ENCODE data around the gene RAB23.

The RAB23 gene

DNA sequence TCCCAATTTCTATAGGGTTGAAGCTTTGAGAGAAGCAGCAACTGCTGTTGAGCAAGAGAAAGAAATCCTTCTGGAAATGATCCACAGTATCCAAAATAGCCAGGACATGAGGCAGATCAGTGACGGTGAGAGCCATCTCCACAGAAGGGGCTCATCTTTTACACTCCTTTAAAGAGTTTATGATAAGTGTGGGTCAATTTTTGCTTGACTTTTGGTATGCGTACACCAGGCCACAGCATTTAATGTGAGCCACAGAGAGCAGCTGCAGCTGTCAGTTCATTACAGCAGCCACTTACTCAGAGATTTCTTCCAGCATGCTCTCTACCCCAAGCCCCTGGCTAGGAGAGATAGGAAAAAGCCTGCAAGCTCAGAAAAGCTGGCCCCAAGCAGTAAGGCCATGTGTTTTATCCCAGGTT is 40.1 kb downstream of the RAB23 start:
- DNase-seq (ENCODE audit: low read depth in 2 of 2), result no peak

DNA sequence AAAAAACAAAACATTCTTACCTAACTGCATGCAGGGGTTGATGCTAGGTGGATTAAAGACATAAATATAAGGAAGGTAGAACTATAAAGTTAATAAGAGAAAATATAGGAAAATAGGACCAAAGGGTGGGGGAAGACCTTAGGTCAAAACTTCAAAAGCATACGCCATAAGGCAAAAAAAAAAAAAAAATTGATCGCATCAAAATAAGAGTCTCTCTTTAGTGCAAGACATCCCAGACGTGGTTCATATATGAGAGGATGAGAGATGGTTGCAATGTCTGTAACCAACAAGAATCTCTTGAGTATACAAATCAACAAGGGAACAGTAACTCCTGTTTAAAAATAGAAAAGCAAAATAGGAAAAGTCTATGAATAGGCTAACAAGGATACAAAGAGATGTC is 41.5 kb downstream of the RAB23 start:
- DNase-seq (ENCODE audit: low read depth in 2 of 2), result no peak

DNA sequence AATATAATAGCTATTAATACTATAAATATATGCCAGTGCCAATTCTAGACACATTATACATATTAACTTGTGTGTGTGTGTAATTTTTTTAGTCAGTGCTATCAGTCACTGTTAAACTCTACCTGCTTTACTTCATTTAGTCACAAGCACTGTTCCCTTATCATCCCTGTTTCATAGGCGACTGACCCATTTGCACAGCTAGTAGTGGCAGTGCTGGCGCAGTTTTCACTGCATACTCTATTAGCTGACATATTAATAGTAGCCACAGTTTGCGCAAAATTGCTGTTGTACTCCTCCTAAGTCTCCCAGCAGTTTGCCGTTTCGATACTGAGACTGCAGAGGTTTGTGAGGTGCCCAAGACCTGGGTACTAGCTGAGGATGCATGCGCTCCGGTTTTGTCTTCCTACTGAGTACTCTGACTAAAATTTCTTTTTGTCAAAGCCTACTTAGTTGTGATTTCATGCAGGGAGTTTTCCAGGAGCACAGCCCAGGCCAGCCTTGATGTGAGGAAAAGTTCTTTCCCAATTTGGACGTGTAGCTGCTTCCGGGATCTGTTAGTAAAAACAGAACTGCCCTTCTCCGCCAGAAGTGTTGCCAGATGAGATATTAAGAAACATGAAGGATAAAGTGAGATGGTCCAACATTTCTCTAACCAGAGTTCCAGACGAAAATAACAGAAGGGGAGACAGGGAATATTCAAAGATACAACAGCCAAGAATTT is 44.4 kb downstream of the RAB23 start:
- DNase-seq (ENCODE audit: low read depth in 2 of 2), result no peak

DNA sequence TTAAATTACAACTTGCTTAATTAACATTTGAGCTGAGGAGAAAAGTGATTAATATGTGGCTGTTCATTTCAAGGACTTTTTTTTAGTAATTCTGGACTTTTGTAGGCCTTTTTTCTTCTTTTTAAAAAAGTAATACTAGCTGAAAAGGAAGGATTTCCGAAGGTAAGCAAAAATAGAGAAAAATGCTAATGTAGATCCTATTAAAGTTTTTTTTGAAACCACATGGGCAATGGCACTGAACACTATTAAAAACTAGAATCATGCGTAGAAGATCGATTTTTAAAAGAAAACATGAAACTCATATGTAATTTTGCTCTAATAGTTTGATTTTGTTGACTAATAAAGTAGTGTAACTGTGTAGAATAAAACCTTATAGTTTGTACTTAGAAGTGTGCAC is 47.6 kb downstream of the RAB23 start:
- no peak for DNase-seq (ENCODE audit: low read depth in 2 of 2)

DNA sequence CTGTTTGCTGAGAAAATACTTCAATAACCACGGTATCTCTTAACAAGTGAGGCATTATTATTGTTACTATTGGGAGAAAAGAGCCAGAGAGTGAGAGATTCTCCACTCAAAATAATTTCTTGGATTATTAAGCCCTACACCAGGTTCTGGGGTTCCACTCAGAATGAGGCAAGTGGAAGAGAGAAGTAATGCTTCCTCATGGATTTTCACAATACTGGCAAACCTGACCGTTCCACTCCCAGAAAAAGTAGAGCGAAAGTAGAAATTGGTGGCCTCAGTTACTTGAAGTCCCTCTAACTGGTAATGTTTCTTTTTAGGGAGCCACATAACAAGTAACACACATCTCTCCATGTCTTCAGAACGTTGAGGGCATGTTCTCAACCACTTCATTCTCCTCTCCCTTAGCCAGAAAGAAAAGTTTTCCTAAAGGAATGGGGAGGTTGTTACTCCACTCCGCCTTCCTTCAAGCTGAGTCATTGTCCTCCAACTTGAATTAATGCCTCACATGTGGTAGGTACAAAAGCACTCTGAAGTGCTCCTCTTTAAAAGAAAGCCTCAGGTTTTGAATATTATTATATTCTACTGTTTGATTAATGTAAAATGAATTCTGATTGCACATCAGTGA is 48.1 kb downstream of the RAB23 start:
- no peak for DNase-seq (ENCODE audit: low read depth in 2 of 2)

DNA sequence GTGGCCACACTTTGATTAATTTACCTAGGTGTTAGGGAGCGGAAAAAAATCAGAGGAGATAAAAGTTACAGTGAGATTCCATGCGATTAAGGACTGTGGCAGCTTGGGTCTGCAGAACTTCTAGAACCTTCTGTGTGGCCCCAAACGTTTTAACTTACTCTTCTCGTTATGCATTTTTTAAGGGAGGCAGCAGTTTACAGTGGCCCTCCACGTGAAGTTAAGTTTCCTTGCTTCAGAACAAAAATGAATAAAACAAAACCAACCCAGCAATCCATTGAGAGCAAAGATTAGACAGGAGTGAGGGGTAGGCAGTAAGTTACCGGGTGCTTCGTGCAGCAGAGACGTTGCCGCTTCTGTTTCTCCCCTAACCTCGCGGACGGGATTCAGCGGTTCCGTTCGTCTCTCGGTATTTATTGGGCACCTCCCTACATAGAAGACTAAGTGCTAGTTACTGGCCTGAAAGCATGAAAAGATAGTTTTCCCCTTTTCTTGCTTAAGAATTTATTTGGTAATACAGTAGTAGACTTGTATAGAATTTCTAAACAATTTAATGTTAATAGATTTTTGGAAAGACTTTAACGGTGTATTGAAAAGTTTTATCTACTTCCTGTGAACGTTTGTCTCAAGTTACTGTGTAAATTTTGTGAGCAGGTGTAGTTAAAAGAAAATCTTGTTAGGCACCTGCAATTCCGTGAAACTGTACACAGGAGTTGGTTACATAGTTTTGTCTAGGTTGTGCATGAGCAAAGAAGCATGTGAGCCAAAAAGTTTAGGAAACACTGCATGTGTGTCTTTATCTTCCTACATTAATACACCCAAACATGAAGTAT is 48.8 kb downstream of the RAB23 start:
- DNase-seq (ENCODE audit: low read depth in 2 of 2), result no peak

DNA sequence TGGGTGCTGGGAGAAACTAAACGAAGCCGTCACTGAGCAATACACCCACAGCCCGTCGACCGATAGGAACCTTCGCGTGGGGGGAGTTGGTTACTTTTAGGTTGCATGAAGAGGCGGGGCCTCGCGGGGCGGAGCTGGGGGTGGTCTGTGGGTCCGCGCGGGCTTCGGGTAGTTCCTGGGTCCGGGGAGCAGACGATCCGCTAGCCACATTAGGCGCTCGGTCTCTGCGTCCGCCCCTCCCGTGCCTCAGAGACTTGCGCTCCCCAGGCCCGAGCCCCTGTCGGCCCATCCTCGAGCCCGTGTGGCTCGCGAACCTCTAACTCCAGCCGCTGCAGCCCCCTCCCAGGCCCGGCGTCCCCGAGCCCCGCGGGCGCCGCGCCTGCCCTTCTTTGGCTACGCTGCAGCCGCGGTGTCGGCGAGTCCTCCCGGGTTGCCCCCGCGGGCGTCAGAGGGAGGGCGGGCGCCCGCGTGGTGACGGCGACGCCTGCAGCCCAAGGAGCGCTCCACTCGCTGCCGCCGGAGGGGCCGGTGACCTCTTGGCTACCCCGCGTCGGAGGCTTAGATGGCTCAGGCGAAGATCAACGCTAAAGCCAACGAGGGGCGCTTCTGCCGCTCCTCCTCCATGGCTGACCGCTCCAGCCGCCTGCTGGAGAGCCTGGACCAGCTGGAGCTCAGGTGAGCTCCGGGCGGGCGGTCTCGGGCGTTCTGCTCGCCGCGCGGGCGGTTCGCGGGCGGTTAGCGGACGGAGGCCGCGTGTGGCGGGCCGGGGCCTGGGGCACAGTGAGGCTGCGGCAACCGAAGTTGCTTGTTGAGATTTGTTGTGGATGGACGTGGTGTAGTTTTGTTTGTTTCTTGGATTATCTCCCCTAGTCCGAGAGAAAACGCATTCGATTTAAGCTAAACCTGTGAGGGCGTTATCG is 49.7 kb downstream of the RAB23 start, which contains the start of gene BAG2:
Gene BAG2, plus strand, starts transcription at position 191 of the 920 bp plus-strand sequence. Its CDS starts 372 bp downstream, at position 563.
- DNase-seq (ENCODE audit: low read depth in 2 of 2), result peak; percentile 88 to 89

DNA sequence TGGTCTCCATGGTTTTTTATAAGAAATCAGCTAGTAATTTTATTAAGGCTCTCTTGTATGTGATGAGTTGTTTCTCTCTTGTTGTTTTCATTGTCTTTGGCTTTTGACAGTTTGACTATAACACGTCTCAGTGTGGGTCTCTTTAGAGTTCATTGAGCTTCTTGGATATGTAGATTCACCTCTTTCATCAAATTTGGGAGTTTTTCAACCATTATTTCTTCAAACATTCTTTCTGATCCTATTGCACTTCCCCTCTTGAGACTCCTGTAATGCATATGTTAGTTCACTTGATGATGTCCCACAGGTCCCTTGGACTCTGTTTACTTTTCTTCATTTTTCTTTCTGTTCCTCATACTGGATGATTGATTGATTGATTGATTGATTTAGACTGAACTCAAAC is 57.0 kb downstream of the RAB23 start:
- no peak for DNase-seq (ENCODE audit: low read depth in 2 of 2)

DNA sequence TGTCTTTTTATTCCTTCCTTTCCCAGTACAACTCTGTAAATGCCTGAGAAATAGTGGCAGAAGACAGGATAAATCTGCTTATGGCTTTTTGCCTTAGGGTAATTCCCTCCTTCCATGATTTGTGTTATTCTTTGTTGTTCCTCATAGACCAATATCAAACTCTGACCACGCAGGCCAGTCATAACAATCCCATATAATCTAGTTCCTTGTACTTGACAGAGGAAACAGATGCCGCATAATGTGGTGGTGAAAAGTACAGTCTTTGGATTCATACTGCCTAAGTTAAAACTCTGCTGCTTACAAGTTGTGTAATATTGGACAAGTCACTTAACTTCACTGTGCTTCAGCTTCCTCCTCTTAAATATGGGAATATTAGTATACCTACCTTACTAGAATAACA is 58.2 kb downstream of the RAB23 start:
- DNase-seq (ENCODE audit: low read depth in 2 of 2), result no peak

DNA sequence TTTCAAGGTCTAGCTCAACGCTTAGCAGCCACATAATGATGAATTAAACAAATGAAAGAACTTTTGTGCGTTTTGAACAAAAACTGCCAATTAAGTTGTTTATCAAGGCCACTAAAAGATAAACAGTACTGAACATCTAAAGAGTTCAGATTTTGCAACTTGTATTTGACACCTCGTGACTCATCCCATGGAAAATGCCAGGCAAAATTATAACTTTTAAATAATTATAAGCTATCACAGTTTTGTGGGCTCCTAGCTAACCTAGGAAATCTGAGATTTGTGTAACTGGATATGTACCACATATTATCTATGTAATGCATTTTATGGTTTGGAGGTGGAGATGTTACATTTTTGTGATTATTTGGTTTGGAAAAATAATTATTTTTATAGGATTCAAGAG is 59.6 kb downstream of the RAB23 start:
- DNase-seq (ENCODE audit: low read depth in 2 of 2), result no peak

DNA sequence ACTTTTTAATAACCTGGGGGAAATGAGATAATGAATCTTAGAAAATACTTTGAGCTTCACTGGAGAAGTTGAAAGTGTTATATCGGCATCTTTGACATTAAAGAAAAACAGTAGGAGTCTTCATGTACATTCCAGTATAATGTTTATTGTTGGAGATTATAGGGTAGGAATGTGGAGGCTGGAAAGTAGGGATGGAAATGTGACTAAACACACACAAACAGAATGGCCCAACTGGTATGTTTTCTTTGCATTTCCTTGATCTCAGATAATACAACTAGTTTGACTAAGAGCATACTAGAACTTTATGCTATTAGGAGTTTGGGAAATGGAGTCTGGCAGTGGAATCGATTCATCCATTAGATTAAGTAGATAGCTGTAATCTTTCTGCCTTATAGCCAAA is 60.1 kb downstream of the RAB23 start:
- DNase-seq (ENCODE audit: low read depth in 2 of 2), result no peak

DNA sequence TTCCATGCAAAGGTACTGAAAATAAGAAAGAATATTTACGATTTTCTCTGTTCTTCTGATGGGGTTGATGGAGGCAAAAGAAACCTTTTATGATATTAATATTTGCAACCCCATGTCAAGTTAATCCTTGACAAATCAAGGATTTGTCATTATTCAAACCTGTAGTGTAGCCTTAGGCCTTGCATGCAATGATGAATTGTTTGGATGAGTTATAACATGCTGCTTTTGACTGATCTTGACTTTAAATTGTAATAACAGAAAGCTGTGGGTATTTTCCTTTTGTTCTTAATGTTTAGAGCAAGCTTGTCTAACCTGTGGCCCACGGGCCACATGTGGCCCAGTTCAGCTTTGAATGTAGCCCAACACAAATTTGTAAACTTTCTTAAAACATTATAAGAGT is 63.0 kb downstream of the RAB23 start:
- DNase-seq (ENCODE audit: low read depth in 2 of 2), result no peak

DNA sequence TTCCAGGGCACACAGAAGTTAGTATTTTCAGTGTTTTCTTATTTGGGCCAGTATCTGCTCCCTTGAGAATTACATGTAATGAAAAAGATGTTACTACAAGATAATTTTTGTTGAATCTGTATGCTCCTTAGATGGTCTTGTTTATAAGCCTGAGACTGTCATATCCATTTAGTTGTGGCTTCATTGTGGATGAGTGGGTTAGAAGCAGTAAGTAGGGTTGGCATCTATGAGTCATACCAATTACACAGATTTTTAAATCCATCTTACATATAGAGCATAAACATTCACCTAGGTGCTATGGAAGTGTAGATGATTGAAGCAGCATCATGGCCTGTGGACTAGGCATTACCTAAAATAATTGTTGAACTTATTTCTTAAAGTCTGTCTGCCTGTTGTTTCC is 63.4 kb downstream of the RAB23 start:
- DNase-seq (ENCODE audit: low read depth in 2 of 2), result no peak

DNA sequence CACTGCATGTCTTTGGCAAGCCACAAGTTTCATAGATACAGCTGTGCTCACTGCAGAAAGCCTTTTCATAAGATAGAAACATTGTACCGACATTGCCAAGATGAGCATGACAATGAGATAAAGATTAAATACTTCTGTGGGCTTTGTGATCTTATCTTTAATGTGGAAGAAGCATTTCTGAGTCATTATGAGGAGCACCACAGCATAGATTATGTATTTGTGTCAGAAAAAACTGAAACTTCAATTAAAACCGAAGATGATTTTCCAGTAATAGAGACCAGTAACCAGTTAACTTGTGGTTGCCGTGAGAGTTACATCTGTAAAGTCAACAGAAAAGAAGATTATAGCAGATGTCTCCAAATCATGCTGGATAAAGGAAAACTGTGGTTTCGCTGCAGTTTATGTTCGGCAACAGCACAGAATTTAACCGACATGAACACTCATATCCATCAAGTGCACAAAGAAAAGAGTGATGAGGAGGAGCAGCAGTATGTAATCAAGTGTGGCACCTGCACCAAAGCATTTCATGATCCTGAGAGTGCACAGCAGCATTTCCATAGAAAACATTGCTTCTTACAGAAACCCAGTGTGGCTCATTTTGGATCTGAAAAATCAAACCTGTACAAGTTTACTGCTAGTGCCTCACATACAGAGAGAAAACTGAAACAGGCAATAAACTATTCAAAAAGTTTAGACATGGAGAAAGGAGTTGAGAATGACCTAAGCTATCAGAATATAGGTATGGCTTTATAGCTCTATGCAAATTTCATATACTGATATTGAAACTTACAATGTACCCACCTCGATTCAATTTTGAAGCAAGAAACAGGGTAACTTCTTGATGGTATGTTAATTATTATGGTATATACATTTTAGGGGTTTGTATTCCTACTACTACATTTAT is 73.9 kb downstream of the RAB23 start:
- DNase-seq (ENCODE audit: low read depth in 2 of 2), result no peak

DNA sequence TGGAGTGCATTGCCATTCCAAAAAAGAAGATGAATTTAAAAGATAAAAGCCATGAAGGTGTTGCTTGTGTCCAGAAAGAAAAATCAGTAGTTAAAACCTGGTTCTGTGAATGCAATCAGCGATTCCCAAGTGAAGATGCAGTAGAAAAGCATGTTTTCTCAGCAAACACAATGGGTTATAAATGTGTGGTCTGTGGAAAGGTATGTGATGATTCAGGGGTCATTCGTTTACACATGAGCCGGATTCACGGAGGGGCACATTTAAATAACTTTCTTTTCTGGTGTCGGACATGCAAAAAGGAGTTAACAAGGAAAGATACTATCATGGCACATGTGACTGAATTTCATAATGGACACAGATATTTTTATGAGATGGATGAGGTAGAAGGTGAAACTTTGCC is 74.7 kb downstream of the RAB23 start:
- DNase-seq (ENCODE audit: low read depth in 2 of 2), result no peak

DNA sequence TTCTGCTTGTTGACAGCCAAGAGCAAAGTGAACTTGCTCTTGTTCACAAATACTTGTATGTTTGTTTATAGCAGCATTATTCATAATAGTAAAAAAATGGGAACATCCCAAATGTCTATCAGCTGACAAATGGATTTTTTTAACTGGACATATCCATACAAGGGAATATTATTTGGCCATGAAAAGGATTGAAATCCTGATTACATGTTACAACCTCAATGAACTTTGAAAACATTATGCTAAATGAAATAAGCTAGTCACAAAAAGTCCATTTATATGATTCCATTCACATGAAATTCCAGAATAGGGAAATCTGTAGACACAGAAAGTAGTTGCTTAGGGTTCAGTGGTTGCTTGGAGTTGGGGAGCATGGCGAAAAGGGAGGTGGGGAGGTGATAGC is 78.4 kb downstream of the RAB23 start:
- no peak for DNase-seq (ENCODE audit: low read depth in 2 of 2)

DNA sequence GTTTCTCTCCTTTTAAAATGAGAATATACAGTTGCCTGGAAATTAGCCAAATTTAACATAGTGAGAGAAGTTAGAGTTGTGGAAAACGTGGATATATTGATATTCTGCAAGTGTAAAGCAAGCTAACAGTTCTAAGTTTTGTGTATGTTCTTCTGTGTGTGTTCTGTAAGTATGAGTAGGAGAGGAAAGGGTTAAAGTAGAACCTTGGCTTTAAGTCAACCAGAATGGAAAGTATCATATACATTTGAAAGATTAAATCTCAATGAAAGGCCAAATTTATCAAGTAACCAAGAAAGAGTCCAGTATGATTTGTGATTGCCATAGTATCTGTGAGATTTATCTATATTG is 80.0 kb downstream of the RAB23 start:
- no peak for DNase-seq (ENCODE audit: low read depth in 2 of 2)

DNA sequence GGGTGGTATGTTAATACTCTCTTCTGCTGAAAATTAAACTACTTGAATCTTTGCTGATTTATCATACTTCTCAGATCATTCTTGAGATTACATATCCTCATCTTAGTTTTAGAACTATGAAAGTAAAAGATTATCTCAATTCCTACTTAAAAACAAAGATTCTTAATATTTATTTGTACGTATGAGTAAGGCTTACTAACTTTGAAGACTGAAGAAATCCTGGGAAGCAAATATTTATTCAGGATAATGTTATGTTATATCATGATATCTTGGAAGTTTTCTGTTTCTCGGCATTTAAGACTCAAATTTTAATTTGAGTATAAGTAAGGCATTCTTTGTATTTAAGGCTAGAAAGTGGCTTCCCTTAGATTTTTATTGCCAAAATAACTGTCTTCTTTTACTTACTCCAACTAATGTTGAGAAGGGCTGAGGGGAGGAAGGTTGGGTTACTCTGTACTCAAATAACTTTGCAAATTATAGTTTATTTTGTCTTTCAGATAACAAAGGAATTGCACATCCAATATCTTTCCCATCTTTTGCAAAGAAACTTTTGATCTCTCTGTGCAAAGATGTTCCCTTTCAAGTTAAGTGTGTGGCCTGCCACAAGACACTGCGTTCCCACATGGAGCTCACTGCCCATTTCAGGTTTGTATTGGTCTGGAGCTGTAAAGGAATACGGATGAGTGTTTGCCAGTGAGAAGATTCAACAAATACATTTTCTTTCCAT is 80.5 kb downstream of the RAB23 start:
- no peak for DNase-seq (ENCODE audit: low read depth in 2 of 2)

DNA sequence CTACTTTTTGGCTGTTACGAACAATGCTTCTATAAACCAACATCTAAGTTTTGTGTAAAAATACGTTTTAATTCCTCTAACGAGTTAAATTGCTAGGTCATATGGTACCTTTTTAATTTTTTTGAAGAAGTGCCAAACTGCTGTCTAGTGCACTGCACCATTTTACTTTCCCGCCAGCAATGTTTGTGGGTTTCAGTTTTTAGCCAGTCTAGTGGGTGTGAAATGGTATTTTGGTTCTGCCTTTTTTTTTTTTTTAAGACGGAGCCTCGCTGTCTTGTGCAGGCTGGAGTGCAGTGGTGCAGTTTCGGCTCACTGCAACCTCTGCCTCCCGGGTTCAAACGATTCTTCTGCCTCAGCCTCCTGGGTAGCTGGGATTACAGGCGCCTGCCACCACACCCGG is 84.1 kb downstream of the RAB23 start:
- no peak for DNase-seq (ENCODE audit: low read depth in 2 of 2)

DNA sequence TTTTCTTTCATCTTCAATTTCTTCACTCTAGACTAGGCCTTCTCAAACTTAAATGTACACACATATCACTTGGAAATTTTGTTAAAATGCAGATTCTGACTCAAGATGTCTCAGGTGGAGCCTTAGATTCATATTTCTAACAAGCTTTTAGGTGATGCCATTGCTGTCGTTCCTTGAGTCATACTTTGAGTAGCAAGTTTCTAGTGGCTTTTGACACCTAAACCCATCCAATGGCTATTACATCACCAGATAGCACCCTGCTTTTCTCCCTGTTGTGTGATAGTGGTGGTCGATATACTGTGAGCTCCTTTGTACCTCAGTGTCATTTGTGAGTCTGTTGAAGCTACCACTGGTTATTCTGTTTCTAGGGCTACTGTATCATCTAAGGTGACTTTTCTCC is 84.8 kb downstream of the RAB23 start:
- no peak for DNase-seq (ENCODE audit: low read depth in 2 of 2)
